RKO (cell line): Measurements from ENCODE around the gene SV2C.
"Not testable (repeated sequence)": the region's sequence is repeated elsewhere in the genome, so short reads cannot be mapped to it uniquely, and the experiment has no call there.

Experiments used
- DNase-seq: peaks from one replicate; pipeline ENCODE4 v3.0.0-alpha.2; 2016; ENCODE audit warnings: low spot score

Gene SV2C

DNA sequence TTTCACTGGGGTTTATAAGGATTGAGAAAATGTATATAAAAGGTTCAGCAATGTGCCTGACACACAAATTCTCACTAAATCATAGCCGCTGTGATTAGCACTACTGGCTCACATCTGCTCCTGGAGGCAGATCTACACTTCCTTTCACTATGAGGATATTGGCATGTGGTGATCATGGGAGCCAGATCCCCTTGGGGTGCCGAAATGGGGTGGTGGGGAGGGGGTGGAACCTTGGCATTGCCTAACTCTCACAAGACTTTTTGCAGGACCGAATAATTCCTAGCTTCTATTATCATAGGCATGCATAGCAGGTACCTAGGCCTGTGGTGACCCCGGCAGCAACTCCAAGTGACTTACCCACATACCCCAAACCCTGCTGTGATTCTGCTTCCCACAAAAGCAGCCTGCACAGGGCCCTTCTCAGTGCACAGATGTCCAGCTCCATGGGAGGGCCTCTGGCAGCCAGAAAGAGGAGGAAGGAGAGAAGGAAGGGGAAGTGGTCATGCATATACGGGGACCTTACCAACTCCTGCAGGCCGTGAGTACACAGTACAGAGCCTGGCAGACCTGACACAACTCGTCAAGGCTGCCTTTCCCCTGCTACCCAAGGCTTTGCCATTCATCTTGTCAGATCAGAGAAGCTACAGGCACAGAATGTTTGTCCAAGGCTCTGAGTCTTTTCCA, 258.6 kb downstream of the SV2C start:
- no peak for DNase-seq

DNA sequence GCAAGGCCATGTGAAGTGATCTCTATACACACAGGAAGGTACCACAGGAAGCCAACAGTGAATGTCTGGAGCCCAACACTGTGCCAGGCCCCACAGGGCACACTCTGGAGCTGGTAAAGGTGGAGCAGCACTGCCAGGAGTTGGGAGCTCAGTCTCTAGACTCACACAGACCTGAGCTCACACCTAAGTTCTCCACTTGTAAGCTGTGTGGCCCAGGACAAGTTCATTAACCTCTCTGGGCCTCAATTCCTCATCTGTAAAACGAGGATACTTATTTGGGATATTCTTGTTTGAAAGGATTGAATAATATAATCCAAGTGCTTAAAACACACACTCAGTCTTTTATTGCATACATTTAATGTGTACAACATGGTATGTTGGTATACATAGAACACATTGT, 259.3 kb downstream of the SV2C start:
- DNase-seq = no peak

DNA sequence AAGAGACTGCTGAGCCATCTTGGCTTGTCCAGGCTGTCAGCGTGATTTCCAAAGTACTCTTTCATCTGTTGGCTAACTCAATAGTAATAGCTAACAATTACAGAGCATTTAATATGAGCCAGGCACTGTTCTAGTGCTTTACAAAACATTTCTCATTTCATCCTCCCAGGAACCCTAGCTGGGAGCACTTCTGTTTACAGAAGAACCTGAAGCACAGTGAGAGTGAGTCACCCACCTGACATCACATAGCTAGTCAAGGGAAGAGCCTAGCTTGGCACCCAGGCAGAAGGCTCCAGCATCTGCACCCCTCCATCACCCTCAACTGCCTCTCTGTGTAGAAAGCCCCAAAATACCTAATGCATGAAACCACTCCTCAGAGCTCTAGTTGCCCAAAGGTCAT, 262.4 kb downstream of the SV2C start:
- DNase-seq = no peak

DNA sequence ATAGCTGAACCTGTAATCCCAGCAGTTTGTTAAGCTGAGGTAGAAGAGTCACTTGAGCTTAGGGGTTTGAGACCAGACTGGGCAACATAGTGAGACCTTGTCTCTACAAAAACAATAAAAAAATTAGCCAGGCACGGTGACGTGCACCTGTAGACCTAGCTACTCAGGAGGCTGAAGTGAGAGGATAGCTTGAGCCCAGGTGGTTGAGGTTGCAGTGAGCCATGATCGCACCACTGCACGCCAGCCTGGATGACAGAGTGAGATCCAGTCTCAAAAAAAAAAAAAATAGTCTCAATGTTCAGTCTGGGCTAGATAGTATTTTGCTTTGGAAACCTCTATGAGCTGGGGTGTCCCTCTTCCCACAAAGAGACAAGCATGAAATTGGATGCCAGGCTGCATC, 268.0 kb downstream of the SV2C start:
- DNase-seq = no peak

DNA sequence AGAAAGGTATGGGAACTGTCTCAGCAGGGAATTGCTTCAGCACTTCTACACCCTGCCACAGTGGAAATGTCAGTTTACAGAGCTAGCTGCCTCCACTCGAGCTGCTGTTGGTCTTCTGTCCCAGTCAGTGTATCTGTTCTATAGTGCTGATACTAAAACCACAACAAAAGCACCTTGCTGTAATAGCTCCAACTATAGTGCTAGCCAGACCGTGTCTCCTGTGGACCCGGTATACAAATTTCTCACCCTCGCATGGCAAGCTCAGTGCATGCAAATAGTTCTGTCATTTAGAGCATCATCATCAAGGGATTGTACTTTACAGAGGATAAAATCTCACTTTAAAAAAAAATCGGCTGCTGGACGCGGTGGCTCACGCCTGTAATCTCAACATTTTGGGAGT, 268.4 kb downstream of the SV2C start:
- no peak for DNase-seq

DNA sequence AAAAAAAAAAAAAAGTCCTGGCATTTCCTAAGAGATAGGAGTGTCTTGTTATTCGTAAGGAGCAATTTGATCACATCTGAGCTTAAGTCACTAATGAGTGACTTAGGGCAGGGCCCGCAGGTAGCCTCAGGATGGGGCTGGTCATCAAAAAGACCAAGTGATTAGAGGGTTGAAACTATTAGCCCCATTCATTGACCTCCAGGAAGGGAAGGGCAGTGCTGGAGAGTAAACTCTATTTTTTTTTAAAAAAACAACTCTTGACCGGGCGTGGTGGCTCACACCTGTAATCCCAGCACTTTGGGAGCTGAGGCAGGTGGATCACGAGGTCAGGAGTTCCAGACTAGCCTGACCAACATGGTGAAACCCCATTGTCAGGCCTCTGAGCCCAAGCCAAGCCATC, 273.7 kb downstream of the SV2C start:
- DNase-seq = no peak

DNA sequence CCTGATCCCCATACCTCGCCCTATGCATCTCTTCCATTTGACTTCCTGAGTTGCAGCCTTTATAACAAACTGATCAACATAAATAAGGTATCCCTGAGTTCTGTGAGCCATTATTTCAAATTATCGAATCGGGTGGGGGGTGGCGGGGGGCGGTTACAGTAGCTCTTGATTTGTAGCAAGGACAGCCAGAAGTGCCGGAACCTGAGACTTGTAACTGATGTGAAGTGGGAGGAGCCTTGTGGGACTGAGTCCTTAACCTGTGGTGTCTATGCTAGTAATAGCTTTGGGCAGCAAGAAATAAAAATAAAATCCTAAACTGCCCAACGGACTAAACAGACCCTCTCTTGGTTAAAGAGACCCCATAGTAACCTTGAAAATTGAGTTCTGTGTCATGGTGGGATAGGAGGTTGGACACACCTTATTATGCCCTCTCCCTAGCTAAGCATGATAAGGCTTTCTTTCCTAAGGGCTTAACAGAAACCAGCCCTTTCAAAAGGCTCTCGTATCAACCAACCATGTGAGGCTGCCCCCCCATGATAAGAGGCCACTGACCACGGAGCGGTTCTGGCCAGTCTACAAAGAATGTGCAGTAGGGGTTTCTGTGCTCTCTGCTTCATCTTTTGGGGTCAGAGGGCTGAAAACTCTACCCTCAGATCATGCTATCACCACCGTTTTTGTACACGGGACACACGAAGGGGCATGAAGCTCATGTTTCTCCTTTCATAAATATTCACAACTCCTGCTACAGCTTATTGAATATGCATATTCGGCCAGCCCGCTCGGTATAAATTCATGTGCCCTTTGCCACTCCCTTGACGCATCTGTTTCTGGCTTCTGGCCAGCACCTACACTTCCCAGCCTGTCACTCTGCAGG, 280.4 kb downstream of the SV2C start:
- DNase-seq = no peak

DNA sequence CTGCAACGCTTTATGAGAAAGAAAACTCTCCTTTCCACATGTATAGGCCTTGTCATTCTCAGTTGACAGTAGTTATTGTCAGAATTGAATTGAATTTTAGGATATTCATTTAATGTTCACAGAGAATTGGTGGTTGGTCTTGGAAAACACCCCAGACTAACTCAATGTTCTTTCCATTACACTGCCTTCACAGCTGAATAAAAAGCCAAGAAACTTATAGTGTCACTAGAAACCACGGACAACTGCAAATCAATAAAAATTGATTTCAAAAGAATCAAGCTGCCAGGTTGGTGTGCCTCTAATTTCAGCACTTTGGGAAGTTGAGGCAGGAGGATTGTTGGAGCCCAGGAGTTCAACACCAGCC, 281.0 kb downstream of the SV2C start:
- DNase-seq = no peak

DNA sequence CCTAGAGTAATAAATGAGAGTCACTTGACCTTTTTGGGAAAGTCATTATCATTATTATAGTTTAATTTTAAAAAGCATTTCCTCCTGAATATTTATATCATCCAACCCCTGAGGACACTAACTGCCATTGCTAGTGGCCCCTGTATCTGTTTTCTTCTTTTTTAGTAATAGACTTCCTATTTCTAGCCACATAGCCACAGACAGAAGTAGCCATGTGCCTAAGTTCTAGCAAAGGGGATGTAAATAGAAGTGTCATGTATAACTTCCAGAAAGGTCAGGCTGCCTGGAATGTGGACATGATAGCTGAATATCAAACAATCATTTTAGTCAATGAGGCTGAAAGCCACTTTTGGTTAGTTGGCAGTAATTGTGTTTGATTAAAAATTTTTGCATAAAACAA, 282.4 kb downstream of the SV2C start:
- no peak for DNase-seq

DNA sequence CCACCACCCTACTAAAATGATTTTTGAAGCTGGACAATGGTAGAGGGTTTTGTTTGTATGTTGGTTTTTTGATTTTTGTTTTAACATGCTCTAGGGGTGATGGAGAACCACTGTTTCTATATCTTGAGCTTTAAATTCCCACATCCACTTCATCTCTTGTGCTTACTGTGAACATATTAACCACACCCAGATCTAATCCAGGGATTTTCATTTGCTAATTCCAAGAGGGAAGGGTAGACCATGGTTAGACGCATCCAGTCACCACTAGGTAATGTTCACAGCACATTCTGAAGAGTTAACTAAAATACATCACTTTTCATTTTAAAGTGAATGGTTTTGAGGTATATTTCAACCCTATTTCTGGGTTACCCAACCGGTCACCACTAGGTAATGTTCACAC, 283.4 kb downstream of the SV2C start:
- no peak for DNase-seq

DNA sequence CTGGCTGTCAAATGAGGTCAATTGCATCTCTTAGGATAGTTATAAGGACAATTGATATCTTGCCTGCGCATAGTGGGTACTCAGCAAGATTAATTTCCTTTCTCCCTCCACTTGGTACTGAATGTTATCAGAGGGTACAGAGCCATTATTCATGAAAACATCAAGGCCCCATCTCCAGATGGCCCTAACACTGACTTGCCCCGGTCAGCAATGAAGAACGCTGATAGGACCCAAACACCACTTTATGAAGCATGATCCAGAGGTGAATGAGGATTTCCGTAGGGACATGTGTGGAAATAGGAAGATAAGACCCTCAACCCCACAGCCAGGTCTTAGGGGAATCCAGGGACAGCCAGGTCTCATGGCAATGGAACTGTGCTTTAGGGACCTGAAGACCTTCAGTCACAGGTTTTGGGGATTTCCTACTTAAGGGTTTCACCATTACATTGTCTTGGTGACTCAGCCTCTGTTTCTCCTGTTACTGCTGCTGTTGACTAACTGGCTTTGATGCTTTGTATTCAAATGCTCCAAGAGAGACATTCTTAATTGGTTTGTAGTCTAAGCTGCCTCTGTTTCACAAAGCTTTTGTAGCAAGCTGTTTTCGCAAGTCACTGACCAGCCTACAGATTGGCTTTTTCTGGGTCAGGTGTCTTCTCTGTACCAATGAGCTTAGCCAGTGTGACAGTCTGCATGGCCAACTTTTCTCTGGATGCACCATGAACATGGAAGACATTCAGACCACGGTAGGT, 284.6 kb downstream of the SV2C start:
- DNase-seq = peak; percentile 13

DNA sequence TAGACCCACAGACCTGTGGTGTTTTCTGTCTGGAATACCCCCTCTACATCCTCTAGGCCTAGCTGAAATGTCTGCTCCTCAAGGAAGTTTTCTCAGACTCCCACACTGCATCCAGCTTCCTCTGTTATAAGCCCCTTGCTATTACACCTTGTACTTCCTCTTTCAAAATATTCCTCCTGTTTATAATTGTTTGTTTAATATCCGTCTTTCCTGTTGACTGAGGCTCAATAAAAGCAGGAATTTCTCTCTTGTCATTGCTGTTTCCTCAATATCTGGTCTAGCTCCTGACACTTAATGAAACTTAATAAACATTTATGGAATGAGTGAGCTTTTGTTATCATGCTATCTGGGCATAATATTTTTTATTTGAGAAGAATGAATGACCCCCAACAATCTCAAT, 285.8 kb downstream of the SV2C start:
- no peak for DNase-seq

DNA sequence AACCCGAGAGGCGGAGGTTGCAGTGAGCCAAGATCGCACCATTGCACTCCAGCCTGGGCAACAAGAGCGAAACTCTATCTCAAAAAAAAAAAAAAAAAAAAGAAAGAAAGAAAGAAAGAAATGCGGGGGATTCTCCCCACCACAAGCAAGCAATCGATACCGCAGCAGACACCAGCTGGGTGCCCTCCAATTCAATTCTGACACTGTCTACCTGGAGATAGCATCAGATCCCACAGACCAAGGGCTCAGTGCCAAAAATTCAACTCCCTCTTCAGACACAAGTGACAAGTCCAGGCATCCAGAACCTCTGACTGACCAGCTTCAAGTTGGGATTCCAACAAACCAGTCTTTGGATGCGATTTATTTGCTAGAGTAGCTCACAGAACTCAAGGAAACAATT, 286.5 kb downstream of the SV2C start:
- DNase-seq = not testable (repeated sequence)

DNA sequence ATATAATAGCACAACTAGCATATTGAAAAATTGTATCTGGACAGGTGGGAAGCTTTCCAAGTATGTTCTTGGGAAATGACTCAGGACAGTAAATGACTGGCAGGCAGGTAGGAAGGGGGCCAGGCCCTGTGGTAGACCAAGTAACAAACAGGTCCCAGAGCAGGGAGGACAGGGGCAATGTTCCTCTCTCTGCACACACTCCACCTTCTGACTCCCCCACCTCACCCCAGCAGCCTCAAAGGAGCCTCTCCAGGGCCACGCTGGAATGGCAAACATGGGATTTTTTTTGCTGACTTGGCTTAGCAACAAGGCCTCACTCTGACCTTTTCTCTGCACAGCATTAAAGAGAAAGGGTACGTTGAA, 288.8 kb downstream of the SV2C start:
- no peak for DNase-seq

DNA sequence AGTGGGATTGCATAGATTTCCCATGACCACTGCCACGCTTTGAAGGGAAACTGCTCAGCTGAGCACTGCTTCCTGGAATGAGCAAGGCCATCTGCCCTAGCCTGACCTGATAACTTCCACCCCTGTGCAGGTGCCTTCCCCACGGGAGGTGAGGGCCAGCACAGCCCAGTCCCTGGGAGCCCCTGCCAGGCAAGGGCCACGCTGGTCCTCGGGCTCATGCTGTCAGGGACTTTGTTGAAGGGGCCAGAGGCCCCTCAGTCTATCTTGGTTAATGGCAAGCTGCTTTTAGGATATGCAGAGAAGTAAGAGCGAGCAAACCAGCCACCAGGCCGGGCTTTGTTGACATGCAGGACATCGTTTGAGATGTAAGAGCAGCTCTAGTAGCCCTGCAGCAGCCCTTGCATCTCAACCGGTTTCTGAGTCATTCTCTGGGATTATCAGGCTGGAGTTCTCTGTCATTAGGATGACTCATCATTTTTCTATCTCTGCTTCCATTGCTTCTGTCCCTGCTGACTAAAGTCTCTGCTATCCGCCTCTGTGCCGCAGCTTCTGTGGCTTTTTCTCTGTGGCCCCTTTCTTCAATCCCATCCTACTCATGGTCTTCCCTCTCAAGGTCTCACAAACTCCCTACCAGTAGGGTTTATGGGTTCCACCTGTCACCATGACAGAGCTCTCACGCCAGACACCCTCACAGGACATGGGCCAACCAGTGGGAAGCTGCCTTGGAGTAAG, 289.3 kb downstream of the SV2C start:
- DNase-seq = peak; percentile 89

DNA sequence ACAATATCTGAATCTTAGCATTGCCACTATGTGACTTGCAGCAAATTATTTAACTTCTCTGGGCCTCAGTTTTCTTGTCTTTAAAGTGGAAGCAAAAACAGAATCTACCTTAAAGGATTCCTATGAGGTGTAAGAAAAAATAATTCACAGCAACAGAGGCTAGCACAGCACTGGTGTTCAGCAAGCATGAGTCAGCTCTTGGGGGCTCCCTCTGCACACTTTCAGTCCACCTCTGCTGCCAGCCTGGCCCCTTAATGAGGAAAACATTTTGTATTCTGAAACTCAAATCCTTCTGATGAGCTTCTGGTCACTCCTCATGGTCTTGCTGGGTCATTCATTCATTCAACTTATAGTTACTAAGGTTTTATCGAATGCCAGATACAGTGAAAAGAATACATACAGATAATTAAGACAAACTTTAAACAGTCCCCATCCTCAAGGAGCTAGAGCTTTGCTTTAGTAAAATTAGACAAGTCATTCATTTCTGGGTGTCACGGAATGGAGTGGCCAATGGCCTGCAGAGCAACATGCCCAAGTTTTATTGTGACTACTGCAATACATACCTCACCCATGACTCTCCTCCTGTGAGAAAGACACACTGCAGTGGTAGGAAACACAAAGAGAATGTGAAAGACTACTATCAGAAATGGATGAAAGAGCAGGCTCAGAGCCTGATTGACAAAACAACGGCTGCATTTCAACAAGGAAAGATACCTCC, 293.1 kb downstream of the SV2C start:
- no peak for DNase-seq

DNA sequence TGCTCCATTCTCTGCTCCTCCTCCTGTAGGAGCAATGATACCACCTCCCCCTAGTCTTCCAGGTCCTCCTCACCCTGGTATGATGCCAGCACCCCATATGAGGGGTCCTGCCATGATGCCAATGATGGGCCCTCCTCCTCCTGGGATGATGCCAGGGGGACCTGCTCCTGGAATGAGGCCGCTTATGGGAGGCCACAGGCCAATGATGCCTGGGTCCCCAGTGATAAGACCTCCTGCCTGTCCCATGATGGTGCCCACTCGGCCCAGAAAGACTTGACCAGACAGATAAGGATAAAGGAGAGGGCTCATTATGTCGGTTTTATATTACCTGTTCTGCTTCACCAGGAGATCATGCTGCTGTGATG, 293.7 kb downstream of the SV2C start:
- DNase-seq = no peak

DNA sequence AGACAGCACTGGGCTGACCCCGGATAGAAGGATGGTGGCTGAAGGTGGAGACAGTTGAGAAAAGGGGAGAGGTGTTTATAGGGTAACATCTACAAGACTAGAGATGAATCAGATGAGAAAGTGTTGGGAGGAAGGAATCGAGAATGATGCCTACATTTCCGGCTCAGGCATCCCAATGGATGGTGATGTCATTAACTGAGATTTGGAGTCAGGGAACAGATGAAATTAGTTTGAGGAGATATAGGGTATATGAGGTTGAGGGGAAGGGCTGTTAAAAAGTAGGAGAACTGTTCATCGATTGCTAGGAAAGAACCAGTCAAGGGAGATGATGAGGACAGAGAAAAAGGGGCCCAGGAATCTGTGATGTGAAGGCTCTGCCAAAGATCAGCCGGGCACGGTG, 295.2 kb downstream of the SV2C start:
- no peak for DNase-seq

DNA sequence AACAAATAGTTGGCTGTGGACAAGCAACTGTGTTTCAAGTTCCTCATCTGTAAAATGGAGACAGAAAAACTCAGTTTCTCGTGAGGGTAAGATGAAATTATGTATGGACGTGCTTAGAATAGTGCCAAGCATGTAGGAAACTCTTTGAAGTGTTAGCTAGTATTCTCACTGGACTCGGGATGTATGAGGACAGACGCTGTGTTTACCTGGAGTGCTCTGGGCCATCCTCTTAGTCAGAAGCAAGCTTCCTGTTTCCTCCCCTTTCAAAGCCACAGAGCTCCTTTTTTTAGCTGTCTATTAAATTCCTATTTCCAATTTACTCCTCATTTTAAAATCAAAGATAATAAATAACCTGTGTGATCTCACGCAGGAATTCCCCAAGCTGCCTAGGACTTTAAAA, 296.1 kb downstream of the SV2C start:
- DNase-seq = no peak

DNA sequence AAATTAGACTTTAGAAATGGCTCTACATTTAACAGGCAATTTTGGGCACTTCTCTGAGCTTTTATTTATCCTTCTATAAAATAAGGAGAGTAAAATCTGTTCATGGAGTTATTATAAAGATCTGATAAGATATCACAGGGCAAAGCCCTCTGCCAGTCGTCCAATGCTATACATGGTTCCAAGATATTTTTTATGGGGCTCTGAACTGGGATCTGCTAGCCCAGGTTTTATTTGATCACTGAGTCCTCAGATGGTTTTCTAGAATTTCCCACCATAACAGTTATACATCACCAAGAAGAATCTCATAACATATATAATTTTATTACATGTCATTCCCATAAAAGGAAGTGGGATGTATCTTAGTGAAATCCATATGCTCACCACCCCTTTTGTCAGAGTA, 296.7 kb downstream of the SV2C start:
- no peak for DNase-seq

DNA sequence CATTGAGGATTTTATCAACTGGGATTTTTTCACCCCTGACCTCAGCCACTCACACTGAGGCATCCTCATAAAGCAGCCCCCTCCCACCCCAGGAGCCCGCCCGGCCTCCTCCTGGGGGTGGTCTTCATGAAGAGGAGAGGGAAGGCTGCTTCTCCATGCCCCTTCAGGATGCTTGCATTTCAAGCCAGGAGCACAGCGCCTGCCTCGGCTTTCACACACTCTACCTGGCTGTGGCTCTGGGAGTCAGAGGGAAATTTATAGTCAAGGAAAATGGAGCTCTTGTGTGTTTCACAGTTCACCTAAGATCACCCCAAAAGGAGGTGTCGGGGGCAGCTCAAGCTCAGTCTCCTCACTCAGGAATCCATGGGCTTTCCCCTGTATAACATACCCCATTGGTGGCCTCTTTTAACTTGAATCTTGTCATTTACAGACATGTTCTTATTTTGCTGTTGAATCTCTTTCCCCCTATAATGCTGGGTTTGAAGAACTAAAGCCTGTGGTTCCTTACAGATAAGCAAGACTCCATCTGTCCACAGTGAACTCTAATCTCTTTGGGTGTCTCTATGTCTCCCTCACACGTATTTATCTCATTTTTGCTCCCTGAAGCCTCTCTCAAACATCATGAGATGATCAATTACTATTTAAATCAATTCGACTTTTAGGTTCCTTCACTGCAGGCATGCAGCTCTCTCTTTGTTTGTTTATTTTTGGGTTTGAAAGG, 297.3 kb downstream of the SV2C start:
- no peak for DNase-seq
